Activated CD4-positive, alpha-beta T cell treated with anti-CD3 and anti-CD28 coated beads for 36 hours (primary cell): ENCODE data around the gene ARHGAP44. TPM values are rescaled to one million over a fixed set of nuclear protein-coding genes. Genes with fewer than 3 reads are reported as not detected.

ENCODE experiments used
- ATAC-seq: fragments of 200-7000 bp; cut with Tn5 transposase; one replicate; pipeline ENCODE4 v1.10.0; 2021; ENCODE audit warnings: mild to moderate bottlenecking, moderate library complexity
- CTCF ChIA-PET: fragments of 350-600 bp; sonication (Branson Sonifier 250); formaldehyde crosslinking; loops from one replicate; lab custom pipeline; 2021; ENCODE audit warnings: antibody characterized with exemption; lab: Charles Lee
- POLR2A ChIA-PET: fragments of 350-600 bp; sonication (Branson Sonifier 250); formaldehyde crosslinking; loops from one replicate; lab custom pipeline; 2021; ENCODE audit warnings: antibody characterized with exemption, inconsistent platforms; lab: Charles Lee
- DNase-seq: peaks from one replicate; pipeline ENCODE4 v3.0.0-alpha.2; 2020
- H3K27ac Mint-ChIP-seq: one replicate; pipeline ENCODE4 v1.8.0; 2021; ENCODE audit warnings: mixed read lengths
- H3K27me3 Mint-ChIP-seq: one replicate; pipeline ENCODE4 v1.8.0; 2021; ENCODE audit warnings: mixed read lengths
- H3K36me3 Mint-ChIP-seq: one replicate; pipeline ENCODE4 v1.8.0; 2021; ENCODE audit warnings: low read depth, mixed read lengths
- H3K4me1 Mint-ChIP-seq: one replicate; pipeline ENCODE4 v1.8.0; 2021; ENCODE audit warnings: mixed read lengths
- H3K4me3 Mint-ChIP-seq: one replicate; pipeline ENCODE4 v1.8.0; 2021; ENCODE audit warnings: mild to moderate bottlenecking, moderate library complexity, mixed read lengths
- H3K9me3 Mint-ChIP-seq: one replicate; pipeline ENCODE4 v1.8.0; 2021; ENCODE audit warnings: low read depth, mixed read lengths
- intact Hi-C, 2 experiments: fragments of 100-400 bp; cut with DNase I in 1 of 2; cut with micrococcal nuclease in 1 of 2; formaldehyde crosslinking; loops; one replicate each; pipeline versions ENCODE4 v1.14.2 to v1.15.1; 2022 to 2024; cut with DNase I, micrococcal nuclease
- total RNA-seq, 2 experiments: library from RNA; stranded (reverse); gene quantifications; one replicate each; pipeline ENCODE4 v1.2.3, GENCODE V29; 2021

The ARHGAP44 gene
- total RNA-seq, 2 experiments from 2014 or later, result 0.14 to 0.55 TPM

GRCh38 chr17:12789075-12789480, 220 bp upstream of the ARHGAP44 start:
- H3K27ac Mint-ChIP-seq, result no peak overlapping the region
- POLR2A ChIA-PET, result no interaction called here
- no peaks in the 10 kb centered on the region for H3K36me3 Mint-ChIP-seq
- peak overlapping the region; percentile 34 for H3K4me3 Mint-ChIP-seq
- peaks cover 32% of the 10 kb centered on the region for H3K27me3 Mint-ChIP-seq
- CTCF ChIA-PET, result interaction anchor here (1.1 kb wide), 1 partner anchor 21 kb away, joined by 3 read pairs; no protein-coding TSS in a partner anchor
- H3K4me1 Mint-ChIP-seq, result peaks cover 7% of the 10 kb centered on the region
- DNase-seq (peak; percentile 54), ATAC-seq (no peak)
- intact Hi-C loops, result loop anchor here in 1 of 2 experiments (1.0 kb wide), 1 partner anchor 229 kb away; the partner anchor contains the start of gene ELAC2
- H3K9me3 Mint-ChIP-seq, result no peaks in the 10 kb centered on the region

- DNase-seq (no peak), ATAC-seq (no peak)
- Mint-ChIP-seq H3K27ac (no peak overlapping the region), H3K9me3 (no peaks in the 10 kb centered on the region), H3K4me3 (peak overlapping the region; percentile 62), H3K4me1 (peaks cover 7% of the 10 kb centered on the region), H3K27me3 (peaks cover 32% of the 10 kb centered on the region), H3K36me3 (no peaks in the 10 kb centered on the region)
- intact Hi-C loops, result loop anchor here in 1 of 2 experiments (10.0 kb wide), 1 partner anchor 64 kb away; no protein-coding TSS in a partner anchor
- ChIA-PET POLR2A (interaction anchor here (0.5 kb wide), 1 partner anchor 1107 kb away, joined by 3 read pairs; no protein-coding TSS in a partner anchor), CTCF (no interaction called here)
These were observed 1.2 kb downstream of the ARHGAP44 start for GRCh38 chr17:12790249-12791106.

GRCh38 chr17:12794919-12795532, 5.7 kb downstream of the ARHGAP44 start:
- intact Hi-C loops, result loop anchor here in 1 of 2 experiments (10.0 kb wide), 1 partner anchor 60 kb away; no protein-coding TSS in a partner anchor
- ChIA-PET CTCF (no interaction called here), POLR2A (no interaction called here)
- DNase-seq (no peak), ATAC-seq (no peak)
- peaks cover 23% of the 10 kb centered on the region for H3K27me3 Mint-ChIP-seq
- H3K36me3 Mint-ChIP-seq, result no peaks in the 10 kb centered on the region
- H3K9me3 Mint-ChIP-seq, result peaks cover 9% of the 10 kb centered on the region
- H3K27ac Mint-ChIP-seq, result no peak overlapping the region
- H3K4me3 Mint-ChIP-seq, result no peak overlapping the region
- H3K4me1 Mint-ChIP-seq, result peaks cover 4% of the 10 kb centered on the region

GRCh38 chr17:12800855-12801365, 11.6 kb downstream of the ARHGAP44 start:
- DNase-seq (no peak), ATAC-seq (no peak)
- Mint-ChIP-seq H3K9me3 (peaks cover 9% of the 10 kb centered on the region), H3K4me1 (no peaks in the 10 kb centered on the region), H3K27me3 (no peaks in the 10 kb centered on the region), H3K27ac (no peak overlapping the region), H3K4me3 (no peak overlapping the region), H3K36me3 (no peaks in the 10 kb centered on the region)
- intact Hi-C loops, result no loop called here
- ChIA-PET POLR2A (no interaction called here), CTCF (no interaction called here)

- DNase-seq, result no peak
- intact Hi-C loops, result no loop called here
- Mint-ChIP-seq H3K4me1 (no peaks in the 10 kb centered on the region), H3K4me3 (no peak overlapping the region), H3K27ac (no peak overlapping the region), H3K27me3 (no peaks in the 10 kb centered on the region), H3K9me3 (peaks cover 21% of the 10 kb centered on the region), H3K36me3 (no peaks in the 10 kb centered on the region)
- POLR2A ChIA-PET, result no interaction called here
- ATAC-seq, result no peak
- CTCF ChIA-PET, result no interaction called here
These were observed 17.3 kb downstream of the ARHGAP44 start for GRCh38 chr17:12806630-12807029.

GRCh38 chr17:12808723-12809122, 19.4 kb downstream of the ARHGAP44 start:
- no peak overlapping the region for H3K27ac Mint-ChIP-seq
- H3K4me1 Mint-ChIP-seq, result no peaks in the 10 kb centered on the region
- no peaks in the 10 kb centered on the region for H3K36me3 Mint-ChIP-seq
- no peak overlapping the region for H3K4me3 Mint-ChIP-seq
- CTCF ChIA-PET, result no interaction called here
- H3K9me3 Mint-ChIP-seq, result peaks cover 21% of the 10 kb centered on the region
- ATAC-seq (no peak), DNase-seq (no peak)
- intact Hi-C loops, result no loop called here
- H3K27me3 Mint-ChIP-seq, result no peaks in the 10 kb centered on the region
- POLR2A ChIA-PET, result no interaction called here

GRCh38 chr17:12812877-12813276, 23.6 kb downstream of the ARHGAP44 start:
- H3K4me1 Mint-ChIP-seq, result no peaks in the 10 kb centered on the region
- H3K9me3 Mint-ChIP-seq, result peaks cover 16% of the 10 kb centered on the region
- DNase-seq (no peak), ATAC-seq (no peak)
- H3K36me3 Mint-ChIP-seq, result no peaks in the 10 kb centered on the region
- ChIA-PET CTCF (no interaction called here), POLR2A (no interaction called here)
- H3K4me3 Mint-ChIP-seq, result no peak overlapping the region
- no peaks in the 10 kb centered on the region for H3K27me3 Mint-ChIP-seq
- intact Hi-C loops, result no loop called here
- H3K27ac Mint-ChIP-seq, result no peak overlapping the region

- Mint-ChIP-seq H3K4me3 (no peak overlapping the region), H3K27me3 (no peaks in the 10 kb centered on the region), H3K4me1 (no peaks in the 10 kb centered on the region), H3K36me3 (no peaks in the 10 kb centered on the region), H3K9me3 (peaks cover 15% of the 10 kb centered on the region), H3K27ac (no peak overlapping the region)
- intact Hi-C loops, result no loop called here
- no peak for DNase-seq
- POLR2A ChIA-PET, result no interaction called here
- no peak for ATAC-seq
- CTCF ChIA-PET, result no interaction called here
These were observed 24.4 kb downstream of the ARHGAP44 start for GRCh38 chr17:12813664-12814063.

- CTCF ChIA-PET, result interaction anchor here (0.6 kb wide), 1 partner anchor 41 kb away, joined by 3 read pairs; no protein-coding TSS in a partner anchor
- ATAC-seq (no peak), DNase-seq (no peak)
- intact Hi-C loops, result no loop called here
- Mint-ChIP-seq H3K9me3 (peaks cover 7% of the 10 kb centered on the region), H3K27ac (no peak overlapping the region), H3K36me3 (no peaks in the 10 kb centered on the region), H3K27me3 (no peaks in the 10 kb centered on the region), H3K4me3 (no peak overlapping the region), H3K4me1 (no peaks in the 10 kb centered on the region)
- POLR2A ChIA-PET, result no interaction called here
These were observed 25.4 kb downstream of the ARHGAP44 start for GRCh38 chr17:12814718-12815117.

GRCh38 chr17:12815642-12816141, 26.4 kb downstream of the ARHGAP44 start:
- H3K4me3 Mint-ChIP-seq, result no peak overlapping the region
- ChIA-PET CTCF (no interaction called here), POLR2A (no interaction called here)
- H3K27ac Mint-ChIP-seq, result no peak overlapping the region
- peaks cover 6% of the 10 kb centered on the region for H3K9me3 Mint-ChIP-seq
- intact Hi-C loops, result no loop called here
- H3K4me1 Mint-ChIP-seq, result no peaks in the 10 kb centered on the region
- ATAC-seq (no peak), DNase-seq (no peak)
- H3K27me3 Mint-ChIP-seq, result no peaks in the 10 kb centered on the region
- no peaks in the 10 kb centered on the region for H3K36me3 Mint-ChIP-seq

- H3K9me3 Mint-ChIP-seq, result peaks cover 4% of the 10 kb centered on the region
- DNase-seq (no peak), ATAC-seq (no peak)
- intact Hi-C loops, result no loop called here
- ChIA-PET POLR2A (no interaction called here), CTCF (no interaction called here)
- H3K4me1 Mint-ChIP-seq, result no peaks in the 10 kb centered on the region
- H3K27me3 Mint-ChIP-seq, result no peaks in the 10 kb centered on the region
- H3K36me3 Mint-ChIP-seq, result no peaks in the 10 kb centered on the region
- H3K4me3 Mint-ChIP-seq, result no peak overlapping the region
- no peak overlapping the region for H3K27ac Mint-ChIP-seq
These were observed 32.2 kb downstream of the ARHGAP44 start for GRCh38 chr17:12821376-12821940.
